ENCODE measurements around the gene TOPBP1.
"Not testable (repeated sequence)": the region's sequence is repeated elsewhere in the genome, so short reads cannot be mapped to it uniquely, and the experiment has no call there.

Gene TOPBP1

GRCh38 chr3:133694288-133695268 is 32.8 kb upstream of the TOPBP1 start:
- H3K4me3 ChIP-seq (ENCODE audit: low read length), result no peak overlapping the region
- no peaks in the 10 kb centered on the region for H3K27me3 ChIP-seq (ENCODE audit: control insufficient read depth, insufficient read depth, low read length)
- no peaks in the 10 kb centered on the region for H3K4me1 ChIP-seq (ENCODE audit: control insufficient read depth, low read depth, low read length)
- H3K27ac ChIP-seq (ENCODE audit: low read length), result no peak overlapping the region
- no peaks in the 10 kb centered on the region for H3K36me3 ChIP-seq (ENCODE audit: control insufficient read depth, low read depth, low read length)
- no peaks in the 10 kb centered on the region for H3K9me3 ChIP-seq (ENCODE audit: control insufficient read depth, low read depth, low read length)
- H3K9ac ChIP-seq (ENCODE audit: low read length), result no peak overlapping the region

GRCh38 chr3:133693821-133694220 is 32.1 kb upstream of the TOPBP1 start:
- H3K9ac ChIP-seq (ENCODE audit: low read length), result no peak overlapping the region

GRCh38 chr3:133692759-133693158 is 31.0 kb upstream of the TOPBP1 start:
- H3K9ac ChIP-seq (ENCODE audit: low read length), result no peak overlapping the region
- no peaks in the 10 kb centered on the region for H3K36me3 ChIP-seq (ENCODE audit: control insufficient read depth, low read depth, low read length)
- no peaks in the 10 kb centered on the region for H3K9me3 ChIP-seq (ENCODE audit: control insufficient read depth, low read depth, low read length)
- H3K4me1 ChIP-seq (ENCODE audit: control insufficient read depth, low read depth, low read length), result no peaks in the 10 kb centered on the region
- no peaks in the 10 kb centered on the region for H3K27me3 ChIP-seq (ENCODE audit: control insufficient read depth, insufficient read depth, low read length)
- H3K27ac ChIP-seq (ENCODE audit: low read length), result no peak overlapping the region
- H3K4me3 ChIP-seq (ENCODE audit: low read length), result no peak overlapping the region

More at GRCh38 chr3:133693821-133694220, 32.1 kb upstream of the TOPBP1 start:
- no peak overlapping the region for H3K27ac ChIP-seq (ENCODE audit: low read length)
- no peak overlapping the region for H3K4me3 ChIP-seq (ENCODE audit: low read length)
- H3K36me3 ChIP-seq (ENCODE audit: control insufficient read depth, low read depth, low read length), result no peaks in the 10 kb centered on the region
- H3K9me3 ChIP-seq (ENCODE audit: control insufficient read depth, low read depth, low read length), result no peaks in the 10 kb centered on the region
- H3K4me1 ChIP-seq (ENCODE audit: control insufficient read depth, low read depth, low read length), result no peaks in the 10 kb centered on the region
- H3K27me3 ChIP-seq (ENCODE audit: control insufficient read depth, insufficient read depth, low read length), result no peaks in the 10 kb centered on the region

- Histone ChIP-seq H3K27ac (ENCODE audit: low read length) (no peak overlapping the region), H3K36me3 (ENCODE audit: control insufficient read depth, low read depth, low read length) (no peaks in the 10 kb centered on the region)
These were observed 29.7 kb upstream of the TOPBP1 start for GRCh38 chr3:133691273-133692107.

GRCh38 chr3:133677993-133678392 is 16.3 kb upstream of the TOPBP1 start:
- H3K9me3 ChIP-seq (ENCODE audit: control insufficient read depth, low read depth, low read length); H3K4me1 ChIP-seq (ENCODE audit: control insufficient read depth, low read depth, low read length); H3K36me3 ChIP-seq (ENCODE audit: control insufficient read depth, low read depth, low read length); H3K9ac ChIP-seq (ENCODE audit: low read length); H3K27ac ChIP-seq (ENCODE audit: low read length); H3K4me3 ChIP-seq (ENCODE audit: low read length): not testable (repeated sequence)
- peaks cover 30% of the 10 kb centered on the region for H3K27me3 ChIP-seq (ENCODE audit: control insufficient read depth, insufficient read depth, low read length)

More at GRCh38 chr3:133691273-133692107, 29.7 kb upstream of the TOPBP1 start:
- H3K4me3 ChIP-seq (ENCODE audit: low read length), result no peak overlapping the region
- no peak overlapping the region for H3K9ac ChIP-seq (ENCODE audit: low read length)
- no peaks in the 10 kb centered on the region for H3K9me3 ChIP-seq (ENCODE audit: control insufficient read depth, low read depth, low read length)
- H3K27me3 ChIP-seq (ENCODE audit: control insufficient read depth, insufficient read depth, low read length), result no peaks in the 10 kb centered on the region
- no peaks in the 10 kb centered on the region for H3K4me1 ChIP-seq (ENCODE audit: control insufficient read depth, low read depth, low read length)

- H3K27ac ChIP-seq (ENCODE audit: low read length), result no peak overlapping the region
- peaks cover 32% of the 10 kb centered on the region for H3K27me3 ChIP-seq (ENCODE audit: control insufficient read depth, insufficient read depth, low read length)
- no peak overlapping the region for H3K9ac ChIP-seq (ENCODE audit: low read length)
- no peaks in the 10 kb centered on the region for H3K9me3 ChIP-seq (ENCODE audit: control insufficient read depth, low read depth, low read length)
- H3K4me3 ChIP-seq (ENCODE audit: low read length), result no peak overlapping the region
- no peaks in the 10 kb centered on the region for H3K4me1 ChIP-seq (ENCODE audit: control insufficient read depth, low read depth, low read length)
- no peaks in the 10 kb centered on the region for H3K36me3 ChIP-seq (ENCODE audit: control insufficient read depth, low read depth, low read length)
These were observed 14.8 kb upstream of the TOPBP1 start for GRCh38 chr3:133676336-133677118.

GRCh38 chr3:133675631-133676335 is 14.0 kb upstream of the TOPBP1 start:
- no peak overlapping the region for H3K9ac ChIP-seq (ENCODE audit: low read length)
- no peaks in the 10 kb centered on the region for H3K9me3 ChIP-seq (ENCODE audit: control insufficient read depth, low read depth, low read length)
- no peak overlapping the region for H3K4me3 ChIP-seq (ENCODE audit: low read length)
- no peaks in the 10 kb centered on the region for H3K4me1 ChIP-seq (ENCODE audit: control insufficient read depth, low read depth, low read length)
- H3K27ac ChIP-seq (ENCODE audit: low read length), result no peak overlapping the region
- H3K36me3 ChIP-seq (ENCODE audit: control insufficient read depth, low read depth, low read length), result no peaks in the 10 kb centered on the region
- H3K27me3 ChIP-seq (ENCODE audit: control insufficient read depth, insufficient read depth, low read length), result peaks cover 32% of the 10 kb centered on the region

- Histone ChIP-seq H3K4me3 (ENCODE audit: low read length) (peak overlapping the region; percentile 47), H3K36me3 (ENCODE audit: control insufficient read depth, low read depth, low read length) (no peaks in the 10 kb centered on the region), H3K4me1 (ENCODE audit: control insufficient read depth, low read depth, low read length) (no peaks in the 10 kb centered on the region), H3K9me3 (ENCODE audit: control insufficient read depth, low read depth, low read length) (no peaks in the 10 kb centered on the region), H3K9ac (ENCODE audit: low read length) (no peak overlapping the region), H3K27me3 (ENCODE audit: control insufficient read depth, insufficient read depth, low read length) (peaks cover 32% of the 10 kb centered on the region), H3K27ac (ENCODE audit: low read length) (no peak overlapping the region)
These were observed 12.7 kb upstream of the TOPBP1 start for GRCh38 chr3:133674290-133674919.

- Histone ChIP-seq H3K36me3 (ENCODE audit: control insufficient read depth, low read depth, low read length) (no peaks in the 10 kb centered on the region), H3K27ac (ENCODE audit: low read length) (no peak overlapping the region), H3K9me3 (ENCODE audit: control insufficient read depth, low read depth, low read length) (no peaks in the 10 kb centered on the region), H3K27me3 (ENCODE audit: control insufficient read depth, insufficient read depth, low read length) (peaks cover 32% of the 10 kb centered on the region), H3K4me3 (ENCODE audit: low read length) (peak overlapping the region; percentile 47), H3K4me1 (ENCODE audit: control insufficient read depth, low read depth, low read length) (no peaks in the 10 kb centered on the region), H3K9ac (ENCODE audit: low read length) (no peak overlapping the region)
These were observed 12.0 kb upstream of the TOPBP1 start for GRCh38 chr3:133673746-133674145.

GRCh38 chr3:133672461-133672860 is 10.7 kb upstream of the TOPBP1 start:
- Histone ChIP-seq H3K36me3 (ENCODE audit: control insufficient read depth, low read depth, low read length) (no peaks in the 10 kb centered on the region), H3K9ac (ENCODE audit: low read length) (no peak overlapping the region), H3K4me3 (ENCODE audit: low read length) (no peak overlapping the region), H3K9me3 (ENCODE audit: control insufficient read depth, low read depth, low read length) (no peaks in the 10 kb centered on the region), H3K27me3 (ENCODE audit: control insufficient read depth, insufficient read depth, low read length) (peaks cover 32% of the 10 kb centered on the region), H3K27ac (ENCODE audit: low read length) (no peak overlapping the region), H3K4me1 (ENCODE audit: control insufficient read depth, low read depth, low read length) (no peaks in the 10 kb centered on the region)

All from iPS-18a (cell line).